ENCODE results near the gene RELN.

The RELN gene

GRCh38 chr7:103466814-103467213 lies 522.6 kb downstream of the RELN start:
- Histone ChIP-seq H3K4me2 (ENCODE audit: low read length) (no peak overlapping the region), H3K4me3 (ENCODE audit: low read depth, low read length, poor library complexity, severe bottlenecking) (no peak overlapping the region), H2AFZ (ENCODE audit: low read length) (no peak overlapping the region), H3K9me2 (ENCODE audit: low read depth, low read length) (no peaks in the 10 kb centered on the region), H3F3A (ENCODE audit: insufficient read depth, low read length) (no peaks in the 10 kb centered on the region), H3K36me3 (ENCODE audit: insufficient read depth, low read length) (no peaks in the 10 kb centered on the region), H3K79me2 (ENCODE audit: insufficient read depth, low read length) (no peaks in the 10 kb centered on the region), H3K9ac (ENCODE audit: low read length) (no peak overlapping the region), H4K20me1 (ENCODE audit: insufficient read depth, low read length) (no peaks in the 10 kb centered on the region), H3K9me3 (ENCODE audit: low read length) (no peaks in the 10 kb centered on the region), H3K4me1 (ENCODE audit: insufficient read depth, low read length, severe bottlenecking) (no peaks in the 10 kb centered on the region), H3K27ac (ENCODE audit: low read depth, low read length, poor library complexity, severe bottlenecking) (no peak overlapping the region), H3K27me3 (ENCODE audit: insufficient read depth, low read length) (no peaks in the 10 kb centered on the region)
- TF ChIP-seq, protein P1, sequence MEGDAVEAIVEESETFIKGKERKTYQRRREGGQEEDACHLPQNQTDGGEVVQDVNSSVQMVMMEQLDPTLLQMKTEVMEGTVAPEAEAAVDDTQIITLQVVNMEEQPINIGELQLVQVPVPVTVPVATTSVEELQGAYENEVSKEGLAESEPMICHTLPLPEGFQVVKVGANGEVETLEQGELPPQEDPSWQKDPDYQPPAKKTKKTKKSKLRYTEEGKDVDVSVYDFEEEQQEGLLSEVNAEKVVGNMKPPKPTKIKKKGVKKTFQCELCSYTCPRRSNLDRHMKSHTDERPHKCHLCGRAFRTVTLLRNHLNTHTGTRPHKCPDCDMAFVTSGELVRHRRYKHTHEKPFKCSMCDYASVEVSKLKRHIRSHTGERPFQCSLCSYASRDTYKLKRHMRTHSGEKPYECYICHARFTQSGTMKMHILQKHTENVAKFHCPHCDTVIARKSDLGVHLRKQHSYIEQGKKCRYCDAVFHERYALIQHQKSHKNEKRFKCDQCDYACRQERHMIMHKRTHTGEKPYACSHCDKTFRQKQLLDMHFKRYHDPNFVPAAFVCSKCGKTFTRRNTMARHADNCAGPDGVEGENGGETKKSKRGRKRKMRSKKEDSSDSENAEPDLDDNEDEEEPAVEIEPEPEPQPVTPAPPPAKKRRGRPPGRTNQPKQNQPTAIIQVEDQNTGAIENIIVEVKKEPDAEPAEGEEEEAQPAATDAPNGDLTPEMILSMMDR (IDR thresholded peaks at IDR 0.05; ENCODE audit: low read length) = no peak
- TF ChIP-seq EZH2 (IDR thresholded peaks at IDR 0.05; ENCODE audit: borderline replicate concordance, low read length) = no peak

DNA sequence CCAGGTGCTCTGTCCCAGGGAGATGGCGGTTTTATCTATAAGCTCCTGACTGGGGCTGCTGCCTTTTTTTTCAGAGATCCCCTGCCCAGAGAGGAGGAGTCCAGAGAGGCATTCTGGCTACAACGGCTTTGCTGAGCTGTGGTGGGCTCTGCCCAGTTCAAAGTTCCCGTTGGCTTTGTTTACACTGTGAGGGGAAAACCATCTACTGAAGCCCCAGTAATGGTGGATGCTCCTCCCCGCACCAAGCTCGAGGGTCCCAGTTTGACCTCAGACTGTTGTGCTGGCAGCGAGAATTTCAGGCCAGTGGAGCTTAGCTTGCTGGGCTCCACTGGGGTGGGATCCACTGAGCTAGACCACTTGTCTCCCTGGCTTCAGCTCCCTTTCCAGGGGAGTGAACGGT lies 527.1 kb downstream of the RELN start:
- Histone ChIP-seq H3K4me1 (ENCODE audit: insufficient read depth, low read length, severe bottlenecking) (no peaks in the 10 kb centered on the region), H3F3A (ENCODE audit: insufficient read depth, low read length) (no peaks in the 10 kb centered on the region), H3K4me2 (ENCODE audit: low read length) (no peak overlapping the region), H3K4me3 (ENCODE audit: low read depth, low read length, poor library complexity, severe bottlenecking) (no peak overlapping the region), H3K9me3 (ENCODE audit: low read length) (no peaks in the 10 kb centered on the region), H3K36me3 (ENCODE audit: insufficient read depth, low read length) (no peaks in the 10 kb centered on the region), H3K79me2 (ENCODE audit: insufficient read depth, low read length) (no peaks in the 10 kb centered on the region), H3K9ac (ENCODE audit: low read length) (no peak overlapping the region), H2AFZ (ENCODE audit: low read length) (no peak overlapping the region), H3K27me3 (ENCODE audit: insufficient read depth, low read length) (no peaks in the 10 kb centered on the region), H3K9me2 (ENCODE audit: low read depth, low read length) (no peaks in the 10 kb centered on the region), H3K27ac (ENCODE audit: low read depth, low read length, poor library complexity, severe bottlenecking) (no peak overlapping the region), H4K20me1 (ENCODE audit: insufficient read depth, low read length) (no peaks in the 10 kb centered on the region)
- TF ChIP-seq, protein P1 (IDR thresholded peaks at IDR 0.05; ENCODE audit: low read length) = no peak
- no peak for TF ChIP-seq EZH2 (IDR thresholded peaks at IDR 0.05; ENCODE audit: borderline replicate concordance, low read length)

DNA sequence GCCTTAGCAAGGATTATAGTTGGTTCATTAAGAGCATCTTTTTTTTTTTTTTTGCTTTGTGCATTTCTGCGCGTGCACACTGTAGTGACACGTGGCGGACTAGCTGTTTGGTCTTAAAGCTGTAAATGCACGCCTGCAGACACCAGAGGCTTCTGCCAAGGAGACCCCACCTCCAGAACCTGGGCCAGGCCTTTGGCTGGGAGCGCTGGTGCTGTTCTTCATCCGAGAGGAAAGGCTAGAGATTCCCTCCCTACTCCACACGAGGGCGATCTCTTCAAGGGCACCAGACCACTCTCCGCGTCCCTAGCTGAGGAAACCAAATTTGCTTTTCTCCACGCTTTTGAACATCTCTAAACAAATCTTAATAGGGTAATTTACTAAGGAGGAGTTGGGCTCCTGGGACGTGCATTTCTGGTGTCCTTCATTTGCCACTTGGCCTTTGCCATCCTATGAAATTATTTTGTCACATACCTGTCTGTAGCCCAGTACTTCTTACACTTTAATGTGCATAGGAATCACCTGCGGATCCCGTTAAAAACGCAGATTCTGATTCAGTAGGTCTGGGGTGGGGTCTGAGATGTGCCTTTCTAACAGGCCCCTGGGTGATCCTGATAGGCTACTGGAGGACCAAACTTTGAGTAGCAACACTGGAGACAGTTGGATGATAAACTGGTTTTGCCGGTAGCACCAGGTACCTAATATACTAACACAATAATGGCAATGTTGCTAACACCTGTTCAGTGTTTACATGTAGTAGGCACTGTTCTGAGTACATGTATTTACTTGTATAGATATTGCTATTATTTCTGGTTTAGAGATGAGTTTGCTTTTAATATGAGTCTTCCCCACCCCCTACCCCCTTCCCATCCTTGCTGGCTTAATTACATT lies 542.1 kb downstream of the RELN start:
- Histone ChIP-seq H3K4me2 (ENCODE audit: low read length) (no peak overlapping the region), H3K36me3 (ENCODE audit: insufficient read depth, low read length) (no peaks in the 10 kb centered on the region), H3K4me1 (ENCODE audit: insufficient read depth, low read length, severe bottlenecking) (peaks cover 10% of the 10 kb centered on the region), H3F3A (ENCODE audit: insufficient read depth, low read length) (no peaks in the 10 kb centered on the region), H2AFZ (ENCODE audit: low read length) (no peak overlapping the region), H3K9ac (ENCODE audit: low read length) (no peak overlapping the region), H3K79me2 (ENCODE audit: insufficient read depth, low read length) (no peaks in the 10 kb centered on the region), H3K27ac (ENCODE audit: low read depth, low read length, poor library complexity, severe bottlenecking) (no peak overlapping the region), H3K9me3 (ENCODE audit: low read length) (no peaks in the 10 kb centered on the region), H3K4me3 (ENCODE audit: low read depth, low read length, poor library complexity, severe bottlenecking) (no peak overlapping the region), H3K9me2 (ENCODE audit: low read depth, low read length) (no peaks in the 10 kb centered on the region), H4K20me1 (ENCODE audit: insufficient read depth, low read length) (no peaks in the 10 kb centered on the region), H3K27me3 (ENCODE audit: insufficient read depth, low read length) (0 out of 2 replicates have a peak, but pooled peaks cover 12% of the 10 kb centered on the region)
- TF ChIP-seq, protein P1 (IDR thresholded peaks at IDR 0.05; ENCODE audit: low read length) = peak; percentile 94
- TF ChIP-seq EZH2 (IDR thresholded peaks at IDR 0.05; ENCODE audit: borderline replicate concordance, low read length) = no peak

All from OCI-LY1 (cell line).